Measurements from ENCODE around the gene GRAP.

GRCh38 chr17:18993905-18994526 lies 52.7 kb downstream of the GRAP start:
- TF ChIP-seq EZH2 (IDR thresholded peaks at IDR 0.05) (no peak), POLR2AphosphoS5 (IDR thresholded peaks at IDR 0.05; ENCODE audit: borderline replicate concordance, low read depth, low read length) (no peak)

Measured in SK-N-MC (cell line).